Brain microvascular endothelial cell (primary cell): Measurements from ENCODE around the gene TMX3.
A peak's percentile ranks its signal among the peaks of the same experiment; 100 is the strongest.

Experiments
- DNase-seq: peaks from one replicate; pipeline ENCODE4 v3.0.0-alpha.2; 2020
- H3K27ac ChIP-seq: fragments of 250-450 bp; sonication (Bioruptor Pico); 2 replicates; pipeline ENCODE4 v1.5.1; 2020; ENCODE audit warnings: mild to moderate bottlenecking, moderate library complexity
- H3K27me3 ChIP-seq: fragments of 250-450 bp; sonication (Bioruptor Pico); replicated peaks from 2 replicates; pipeline ENCODE4 v1.5.1; 2020; ENCODE audit warnings: mild to moderate bottlenecking
- H3K36me3 ChIP-seq: fragments of 250-450 bp; sonication (Bioruptor Pico); replicated peaks from 2 replicates; pipeline ENCODE4 v1.5.1; 2020; ENCODE audit warnings: mild to moderate bottlenecking
- H3K4me3 ChIP-seq: 2 replicates; pipeline ENCODE4 v1.5.1; 2011; ENCODE audit warnings: low read depth, mild to moderate bottlenecking, control low read depth, low read length, moderate library complexity
- in situ Hi-C: cut with HindIII; loops from 2 replicates; pipeline ENCODE4 v1.10.0; 2017; ENCODE audit warnings: low sequenced_read_pairs, low pct_ligation_motif_present
- TF ChIP-seq, protein P1 (sequence below): IDR thresholded peaks from 2 replicates; pipeline ENCODE4 v1.5.1; 2011; ENCODE audit warnings: low read depth, mild to moderate bottlenecking, moderate library complexity, low read length, control low read depth, inconsistent platforms; ENCODE audit errors: missing control alignments

TMX3 gene

DNA sequence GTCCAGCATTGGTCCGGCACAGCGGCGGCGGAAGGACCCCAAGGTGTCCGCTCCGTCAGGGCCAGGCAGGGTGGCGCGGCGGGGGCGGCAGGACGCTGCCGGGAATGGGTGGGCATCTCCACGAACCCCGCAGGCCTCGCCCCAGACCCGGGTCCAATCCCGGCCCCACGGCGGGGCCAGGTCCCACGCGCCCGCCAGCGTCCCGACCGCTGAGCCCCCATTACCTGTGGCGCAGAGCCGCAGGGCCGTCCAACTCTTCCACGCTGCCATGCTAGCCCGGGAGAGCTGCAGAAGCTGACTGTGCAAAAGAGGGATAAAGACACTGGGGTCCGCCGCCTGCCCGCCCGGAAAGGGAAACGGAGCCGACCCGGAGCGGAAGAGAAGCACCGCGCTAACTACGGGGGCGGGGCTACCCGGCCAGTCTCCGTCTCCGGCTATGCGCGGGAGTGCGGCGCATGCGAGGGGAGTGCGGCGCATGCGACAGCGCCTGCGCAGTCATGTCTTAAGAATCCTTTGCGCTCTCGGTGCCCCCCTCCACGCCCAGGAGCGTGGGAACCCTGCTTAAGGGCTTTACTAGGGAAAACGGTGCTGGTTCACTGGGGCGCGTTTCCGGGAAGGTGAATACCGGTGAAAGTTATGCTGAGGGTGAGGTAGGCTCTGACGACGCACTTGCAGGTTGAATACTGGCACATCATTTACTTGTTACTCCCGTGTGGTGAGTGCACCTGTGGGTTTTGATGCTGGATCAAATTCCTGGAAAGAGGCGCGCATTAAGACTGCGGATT, at the start of gene TMX3:
TMX3 (minus strand) TSS at position 397 of the 785 bp plus-strand sequence; CDS start at position 270, 127 bp downstream.
- peak; percentile 81 for DNase-seq

GRCh38 chr18:68764016-68764415, 49.1 kb upstream of the TMX3 start:
- Histone ChIP-seq H3K4me3 (no peak overlapping the region), H3K27me3 (no peaks in the 10 kb centered on the region), H3K36me3 (no peaks in the 10 kb centered on the region), H3K27ac (peak overlapping the region; percentile 70)
- TF ChIP-seq, protein P1, sequence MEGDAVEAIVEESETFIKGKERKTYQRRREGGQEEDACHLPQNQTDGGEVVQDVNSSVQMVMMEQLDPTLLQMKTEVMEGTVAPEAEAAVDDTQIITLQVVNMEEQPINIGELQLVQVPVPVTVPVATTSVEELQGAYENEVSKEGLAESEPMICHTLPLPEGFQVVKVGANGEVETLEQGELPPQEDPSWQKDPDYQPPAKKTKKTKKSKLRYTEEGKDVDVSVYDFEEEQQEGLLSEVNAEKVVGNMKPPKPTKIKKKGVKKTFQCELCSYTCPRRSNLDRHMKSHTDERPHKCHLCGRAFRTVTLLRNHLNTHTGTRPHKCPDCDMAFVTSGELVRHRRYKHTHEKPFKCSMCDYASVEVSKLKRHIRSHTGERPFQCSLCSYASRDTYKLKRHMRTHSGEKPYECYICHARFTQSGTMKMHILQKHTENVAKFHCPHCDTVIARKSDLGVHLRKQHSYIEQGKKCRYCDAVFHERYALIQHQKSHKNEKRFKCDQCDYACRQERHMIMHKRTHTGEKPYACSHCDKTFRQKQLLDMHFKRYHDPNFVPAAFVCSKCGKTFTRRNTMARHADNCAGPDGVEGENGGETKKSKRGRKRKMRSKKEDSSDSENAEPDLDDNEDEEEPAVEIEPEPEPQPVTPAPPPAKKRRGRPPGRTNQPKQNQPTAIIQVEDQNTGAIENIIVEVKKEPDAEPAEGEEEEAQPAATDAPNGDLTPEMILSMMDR: no peak
- in situ Hi-C loops: no loop called here
- peak; percentile 29 for DNase-seq

More for the DNA sequence above, at the start of gene TMX3:
- no peaks in the 10 kb centered on the region for H3K27me3 ChIP-seq
- TF ChIP-seq, protein P1: no peak
- in situ Hi-C loops: no loop called here
- H3K27ac ChIP-seq: peak within 1 kb of the TSS; percentile 70
- peak within 1 kb of the TSS; percentile 90 for H3K4me3 ChIP-seq
- peaks cover 13% of the 10 kb centered on the region for H3K36me3 ChIP-seq

DNA sequence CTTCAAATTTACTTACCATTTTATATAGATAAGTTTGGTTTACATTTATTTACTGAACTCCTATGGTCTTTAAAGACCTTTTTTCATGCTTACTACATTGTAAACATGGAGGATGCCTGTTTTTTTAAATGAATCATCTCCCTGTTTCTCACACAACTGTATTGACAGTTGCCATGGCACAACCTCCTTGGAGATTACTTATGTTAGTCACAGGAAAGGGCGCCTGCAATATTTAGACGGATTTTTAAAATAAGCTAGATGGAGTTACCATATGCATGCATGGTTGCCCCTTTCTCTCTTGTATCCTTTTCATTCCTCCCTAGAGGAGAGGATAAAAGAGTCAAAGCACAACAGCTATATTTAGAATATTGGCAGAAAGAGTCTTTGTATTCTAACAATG, 48.2 kb upstream of the TMX3 start:
- H3K4me3 ChIP-seq: no peak overlapping the region
- no peaks in the 10 kb centered on the region for H3K27me3 ChIP-seq
- in situ Hi-C loops: no loop called here
- H3K27ac ChIP-seq: peak overlapping the region; percentile 70
- TF ChIP-seq, protein P1: no peak
- DNase-seq: peak; percentile 89
- H3K36me3 ChIP-seq: no peaks in the 10 kb centered on the region

DNA sequence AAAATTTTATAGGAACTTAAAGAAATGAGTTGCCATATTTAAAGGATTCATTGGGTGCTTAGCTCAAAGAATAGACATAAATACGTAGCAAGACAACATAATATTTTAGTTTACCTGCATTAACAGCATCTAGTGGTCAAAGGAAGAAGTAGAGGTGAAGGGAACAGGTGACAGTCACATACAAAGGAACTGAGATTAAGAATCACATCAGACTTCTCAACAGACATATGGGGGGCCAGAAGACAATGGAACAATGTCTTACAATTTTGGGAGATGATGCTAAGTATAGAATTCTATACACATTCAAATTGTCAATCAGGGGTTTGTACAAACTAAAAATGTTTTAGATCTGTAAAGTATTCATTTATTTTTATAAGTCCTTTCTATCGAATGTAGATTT, 44.4 kb upstream of the TMX3 start:
- TF ChIP-seq, protein P1: no peak
- no peak for DNase-seq
- Histone ChIP-seq H3K4me3 (no peak overlapping the region), H3K27me3 (no peaks in the 10 kb centered on the region), H3K27ac (no peak overlapping the region), H3K36me3 (no peaks in the 10 kb centered on the region)
- in situ Hi-C loops: no loop called here

GRCh38 chr18:68757126-68757525, 42.2 kb upstream of the TMX3 start:
- Histone ChIP-seq H3K27ac (no peak overlapping the region), H3K36me3 (no peaks in the 10 kb centered on the region), H3K4me3 (no peak overlapping the region), H3K27me3 (no peaks in the 10 kb centered on the region)
- TF ChIP-seq, protein P1: no peak
- no peak for DNase-seq
- in situ Hi-C loops: no loop called here
